NCI-H1105 treated with DMSO at 0.1 percent for 48 hours (cell line): ENCODE measurements around the gene ACSF3.
A peak's percentile ranks its signal among the peaks of the same experiment; 100 is the strongest.

ENCODE experiments used
- DNase-seq: peaks from one replicate; lab custom pipeline; 2025; lab: John Stamatoyannopoulos, UW

Gene ACSF3

DNA sequence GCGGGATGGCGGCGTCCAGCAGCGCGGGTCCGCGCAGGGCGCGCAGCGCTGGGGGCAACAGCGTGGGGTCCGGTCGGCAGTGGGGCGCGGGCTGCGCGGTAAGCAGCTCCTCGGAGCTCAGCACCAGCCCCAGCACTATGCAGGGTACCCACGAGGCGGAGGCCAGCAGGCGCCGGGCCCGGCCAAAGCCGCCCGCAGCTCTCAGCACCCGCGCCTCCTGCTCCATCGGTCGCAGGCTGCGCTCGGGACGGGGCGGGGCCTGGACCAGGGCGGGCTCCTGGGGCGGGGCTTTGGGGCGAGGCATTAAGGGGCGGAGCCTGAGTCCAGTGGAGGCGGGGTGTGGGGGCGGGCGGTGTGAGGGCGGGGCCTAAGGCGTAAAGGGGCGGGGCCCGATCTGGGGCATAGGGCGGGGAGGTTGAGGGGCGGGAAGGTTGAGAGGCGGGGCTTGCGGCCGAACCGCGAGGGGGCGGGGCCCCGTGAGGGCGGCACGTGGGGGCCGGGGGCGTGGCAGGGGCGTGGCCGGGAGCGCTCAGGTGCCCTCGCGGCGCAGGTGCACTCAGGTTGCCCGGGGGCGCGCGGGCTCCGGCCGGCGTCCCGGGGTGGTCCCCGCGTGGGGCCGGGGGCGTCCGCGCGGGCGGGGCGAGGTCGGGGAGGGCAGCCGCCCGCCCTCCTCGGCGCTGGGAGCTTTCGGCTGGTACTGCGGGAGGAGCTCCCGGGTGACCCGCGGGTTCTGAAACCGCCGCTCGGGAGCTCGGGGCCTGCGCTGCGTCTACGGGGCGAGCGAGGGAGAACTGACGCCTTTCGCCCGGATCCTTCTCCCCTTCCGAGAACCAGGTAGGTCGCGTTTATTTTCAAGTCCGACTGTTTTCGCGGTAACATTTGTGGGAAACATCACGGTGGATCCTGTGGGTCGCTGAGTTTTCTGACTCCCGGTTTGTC lies 108.1 kb downstream of the ACSF3 start:
- peak; percentile 41 for DNase-seq

DNA sequence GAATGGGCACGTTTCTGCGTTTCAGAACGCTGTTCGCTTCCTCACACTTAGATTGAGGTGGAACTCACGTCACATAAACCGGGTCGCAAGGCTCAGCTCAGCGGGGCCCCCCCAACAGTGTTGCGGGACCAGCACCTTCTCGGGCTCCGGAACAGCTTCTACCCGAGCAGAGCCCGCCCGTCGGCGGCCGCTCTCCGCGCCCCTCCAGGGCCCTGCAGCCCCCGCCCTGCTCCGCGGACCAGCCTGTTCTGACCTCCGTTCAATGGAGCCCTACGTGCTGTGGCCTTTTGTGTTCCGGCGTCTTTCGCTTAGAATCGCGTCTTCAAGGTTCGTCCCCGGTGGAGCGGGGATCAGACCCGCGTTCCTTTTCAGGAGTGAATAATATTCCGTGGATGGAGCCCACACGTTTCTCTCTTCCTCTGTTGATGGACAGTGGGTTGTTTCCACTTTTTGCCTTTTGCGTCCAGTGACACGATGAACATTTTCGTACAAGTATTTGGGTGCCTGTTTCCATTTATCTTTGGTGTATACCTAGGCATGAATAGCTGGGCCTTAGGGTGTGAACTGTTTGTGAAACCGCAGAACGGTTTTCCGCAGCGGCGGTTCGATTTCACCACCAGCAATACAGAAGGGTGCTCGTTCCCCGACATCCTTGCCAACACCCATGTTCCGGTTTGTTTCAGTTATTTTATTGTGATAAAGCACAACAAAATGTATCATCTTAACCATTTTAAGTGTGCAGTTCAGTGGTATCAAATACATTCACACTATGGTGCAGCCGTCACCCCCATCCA lies 109.0 kb downstream of the ACSF3 start:
- no peak for DNase-seq
